Esophagus mucosa (tissue), 1 donor: ENCODE data around the gene RIPPLY2. TPM values are rescaled to one million over a fixed set of nuclear protein-coding genes. Genes with fewer than 3 reads are reported as not detected.

Experiments used
- total RNA-seq: library from RNA; stranded (reverse); gene quantifications from one replicate; pipeline ENCODE4 v1.2.4, GENCODE V29; 2023
- donor health status: DM: yes; HTN: yes; CAD: no.

Gene RIPPLY2
- total RNA-seq, 1 donor from 2014 or later, result not detected

Other genes with a start within 250 kb of the RIPPLY2 start
- gene SNAP91, start 144.3 kb upstream of the RIPPLY2 start, total RNA-seq, result not detected
- gene CYB5R4, start 6.3 kb downstream of the RIPPLY2 start, total RNA-seq, result 23.1 TPM
- 1.0 TPM for gene MRAP2, start 180.4 kb downstream of the RIPPLY2 start, total RNA-seq